Bronchial epithelial cell (primary cell): ENCODE data around the gene RFTN1. TPM values are rescaled to one million over a fixed set of nuclear protein-coding genes. Genes with fewer than 3 reads are reported as not detected.

Source experiments
- DNase-seq: peaks from one replicate; pipeline ENCODE4 v3.0.0-alpha.2; 2010; ENCODE audit warnings: low read depth
- FAIRE-seq: peaks from 2 replicates; lab custom pipeline; 2011; peaks lifted over from hg19 to GRCh38; lab: Jason Lieb, UNC
- H3K27me3 ChIP-seq: 2 replicates; pipeline ENCODE4 v1.5.1; 2011; ENCODE audit warnings: low read length; ENCODE audit not compliant: control insufficient read depth, insufficient read depth
- H3K36me3 ChIP-seq: 2 replicates; pipeline ENCODE4 v1.5.1; 2011; ENCODE audit warnings: low read length; ENCODE audit not compliant: control insufficient read depth, insufficient read depth
- H3K4me3 ChIP-seq: 2 replicates; pipeline ENCODE4 v1.5.1; 2011; ENCODE audit warnings: mild to moderate bottlenecking, low read depth, low read length, control low read depth
- CTCF ChIP-seq: IDR thresholded peaks from 2 replicates; pipeline ENCODE4 v1.5.1; 2011; ENCODE audit warnings: mild to moderate bottlenecking, moderate library complexity, low read length, control low read depth, inconsistent platforms; ENCODE audit not compliant: insufficient read depth, severe bottlenecking
- total RNA-seq: library from RNA; depleted of rRNA; stranded (reverse); fragments of >200 nt; gene quantifications from 2 replicates; pipeline ENCODE4 v1.2.1, GENCODE V29; 2014

Gene RFTN1
- total RNA-seq, 1 donor from 2014 or later = 9.2 TPM

GRCh38 chr3:16357186-16358121 is 156.0 kb downstream of the RFTN1 start:
- FAIRE-seq (no peak), DNase-seq (no peak)
- Histone ChIP-seq H3K27me3 (no peaks in the 10 kb centered on the region), H3K4me3 (no peak overlapping the region), H3K36me3 (no peaks in the 10 kb centered on the region)
- TF ChIP-seq CTCF = no peak

- FAIRE-seq (peak; percentile 32), DNase-seq (no peak)
- Histone ChIP-seq H3K36me3 (no peaks in the 10 kb centered on the region), H3K4me3 (no peak overlapping the region), H3K27me3 (no peaks in the 10 kb centered on the region)
- TF ChIP-seq CTCF = no peak
Measured at GRCh38 chr3:16355828-16356227, 157.7 kb downstream of the RFTN1 start.

GRCh38 chr3:16354291-16354690 is 159.2 kb downstream of the RFTN1 start:
- DNase-seq (no peak), FAIRE-seq (peak; percentile 7)
- no peaks in the 10 kb centered on the region for H3K36me3 ChIP-seq
- no peak for TF ChIP-seq CTCF
- H3K27me3 ChIP-seq = no peaks in the 10 kb centered on the region
- no peak overlapping the region for H3K4me3 ChIP-seq

GRCh38 chr3:16352428-16352827 is 161.1 kb downstream of the RFTN1 start:
- DNase-seq = no peak
- FAIRE-seq = no peak
- Histone ChIP-seq H3K36me3 (peaks cover 2% of the 10 kb centered on the region), H3K27me3 (no peaks in the 10 kb centered on the region), H3K4me3 (no peak overlapping the region)
- TF ChIP-seq CTCF = no peak

GRCh38 chr3:16350597-16351318 is 162.7 kb downstream of the RFTN1 start:
- DNase-seq (no peak), FAIRE-seq (no peak)
- Histone ChIP-seq H3K36me3 (peaks cover 3% of the 10 kb centered on the region), H3K27me3 (no peaks in the 10 kb centered on the region), H3K4me3 (no peak overlapping the region)
- no peak for TF ChIP-seq CTCF
